H7 (cell line): ENCODE results near the gene LRP2BP. TPM values are rescaled to one million over a fixed set of nuclear protein-coding genes. Genes with fewer than 3 reads are reported as not detected.
A peak's percentile ranks its signal among the peaks of the same experiment; 100 is the strongest.

Experiments
- DNase-seq: peaks from one replicate; pipeline ENCODE4 v3.0.0; 2012
- H3K27me3 ChIP-seq: 2 replicates; pipeline ENCODE4 v1.6.0; 2011; ENCODE audit warnings: mild to moderate bottlenecking, low read length; ENCODE audit not compliant: control insufficient read depth, insufficient read depth
- H3K36me3 ChIP-seq: replicated peaks from 2 replicates; pipeline ENCODE4 v1.5.1; 2011; ENCODE audit warnings: low read length; ENCODE audit not compliant: control insufficient read depth, insufficient read depth
- H3K4me3 ChIP-seq: 2 replicates; pipeline ENCODE4 v1.5.1; 2011; ENCODE audit warnings: low read depth, mild to moderate bottlenecking, control low read depth, low read length, moderate library complexity; ENCODE audit not compliant: insufficient read depth
- total RNA-seq: library from RNA; depleted of rRNA; stranded (reverse); fragments of >200 nt; shearing (Covaris generic); gene quantifications from 2 replicates; pipeline ENCODE4 v1.2.3, GENCODE V29; 2014

The LRP2BP gene
- total RNA-seq, 1 experiment from 2014 or later, result 0.21 TPM

DNA sequence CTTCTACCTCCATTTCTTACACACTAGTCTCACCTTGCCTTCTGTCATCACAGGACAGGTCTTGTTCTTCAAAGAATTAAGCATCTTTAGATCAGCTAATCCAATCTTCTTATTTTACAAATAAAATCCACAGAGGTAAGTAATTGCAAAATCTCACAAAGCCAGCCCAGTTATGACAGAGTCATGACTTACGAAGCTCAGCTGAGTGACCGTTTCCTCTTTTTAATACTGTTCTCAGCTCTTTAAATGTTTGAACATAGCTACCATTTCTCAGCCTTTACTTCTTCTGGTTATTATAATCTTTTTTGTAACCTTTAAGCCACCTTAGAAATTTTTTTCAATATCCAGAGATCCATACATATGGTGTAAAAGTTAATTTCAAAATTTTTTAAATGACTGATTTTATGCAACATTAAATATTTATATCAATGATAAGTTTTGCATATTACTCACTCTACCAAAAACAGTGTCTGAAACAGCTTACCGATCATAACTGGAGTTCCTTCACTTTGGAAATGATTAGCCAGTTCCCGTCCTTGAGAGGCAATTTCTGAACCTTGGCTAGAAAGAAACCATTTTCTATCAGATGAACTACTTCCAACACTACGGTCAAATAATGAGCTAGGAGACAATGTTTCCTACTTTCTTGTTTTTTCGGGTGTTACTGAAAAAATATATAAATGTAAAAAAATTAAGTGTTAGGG lies 9.7 kb upstream of the LRP2BP start:
- Histone ChIP-seq H3K27me3 (no peaks in the 10 kb centered on the region), H3K4me3 (no peak overlapping the region), H3K36me3 (peaks cover 4% of the 10 kb centered on the region)
- no peak for DNase-seq

DNA sequence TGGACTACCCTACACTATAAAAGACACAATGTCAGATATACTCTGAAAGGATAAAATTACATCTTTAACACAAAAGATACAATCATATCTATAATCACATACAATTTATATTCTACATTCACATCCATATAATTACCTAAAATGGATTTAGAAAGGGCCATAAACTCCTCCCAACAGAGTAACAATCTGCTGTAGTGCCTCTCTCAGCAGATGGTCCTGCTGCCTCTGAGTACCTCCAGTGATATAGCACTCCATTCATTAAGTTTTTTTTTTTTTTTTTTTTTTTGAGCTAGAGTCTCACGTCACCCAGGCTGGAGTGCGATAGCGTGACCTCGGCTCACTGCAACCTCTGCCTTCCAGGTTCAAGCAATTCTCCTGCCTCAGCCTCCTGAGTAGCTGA lies 8.3 kb upstream of the LRP2BP start:
- peaks cover 2% of the 10 kb centered on the region; the same call in 1 of the 2 replicates for H3K36me3 ChIP-seq
- no peak for DNase-seq
- H3K4me3 ChIP-seq, result no peak overlapping the region
- H3K27me3 ChIP-seq, result no peaks in the 10 kb centered on the region

DNA sequence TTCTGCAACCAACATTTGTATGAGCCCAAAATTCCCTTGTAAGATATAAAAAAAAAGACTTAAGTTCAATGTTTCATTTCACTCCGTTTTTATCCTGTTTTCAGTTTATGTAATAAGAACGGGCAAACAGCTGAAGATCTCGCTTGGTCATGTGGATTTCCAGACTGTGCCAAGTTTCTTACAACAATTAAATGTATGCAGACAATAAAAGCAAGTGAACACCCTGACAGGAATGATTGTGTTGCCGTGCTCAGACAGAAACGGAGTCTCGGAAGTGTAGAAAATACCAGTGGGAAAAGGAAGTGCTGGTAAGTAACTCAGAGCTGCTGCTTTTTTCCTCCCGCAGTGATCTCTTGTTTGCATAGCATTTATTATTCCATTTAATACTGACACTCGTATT lies 3.7 kb upstream of the LRP2BP start:
- no peak overlapping the region for H3K4me3 ChIP-seq
- DNase-seq, result no peak

DNA sequence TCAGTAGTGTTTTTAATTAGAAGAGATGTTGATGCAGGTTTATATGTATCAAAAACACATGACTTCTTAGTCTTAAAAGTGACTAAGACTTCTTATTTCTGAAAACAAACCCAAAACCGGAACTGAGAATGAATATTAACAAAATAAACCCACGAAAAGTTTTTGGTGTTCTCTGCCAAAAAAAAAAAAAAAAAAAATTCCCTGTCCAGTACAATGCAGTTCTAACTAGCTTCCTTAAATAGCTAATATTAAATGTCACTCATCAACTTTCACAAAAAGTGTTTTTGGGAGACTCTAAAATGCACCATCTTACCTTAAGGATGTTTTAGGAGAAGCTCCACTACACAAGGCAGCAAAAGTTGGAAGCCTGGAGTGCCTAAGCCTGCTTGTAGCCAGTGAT lies 2.9 kb upstream of the LRP2BP start:
- DNase-seq, result no peak
- Histone ChIP-seq H3K27me3 (peaks cover 9% of the 10 kb centered on the region; the same call in 1 of the 2 replicates), H3K36me3 (peaks cover 2% of the 10 kb centered on the region; the same call in 1 of the 2 replicates), H3K4me3 (no peak overlapping the region)

More for the DNA sequence above, 3.7 kb upstream of the LRP2BP start:
- H3K27me3 ChIP-seq, result peaks cover 9% of the 10 kb centered on the region; the same call in 1 of the 2 replicates
- peaks cover 2% of the 10 kb centered on the region; the same call in 1 of the 2 replicates for H3K36me3 ChIP-seq

DNA sequence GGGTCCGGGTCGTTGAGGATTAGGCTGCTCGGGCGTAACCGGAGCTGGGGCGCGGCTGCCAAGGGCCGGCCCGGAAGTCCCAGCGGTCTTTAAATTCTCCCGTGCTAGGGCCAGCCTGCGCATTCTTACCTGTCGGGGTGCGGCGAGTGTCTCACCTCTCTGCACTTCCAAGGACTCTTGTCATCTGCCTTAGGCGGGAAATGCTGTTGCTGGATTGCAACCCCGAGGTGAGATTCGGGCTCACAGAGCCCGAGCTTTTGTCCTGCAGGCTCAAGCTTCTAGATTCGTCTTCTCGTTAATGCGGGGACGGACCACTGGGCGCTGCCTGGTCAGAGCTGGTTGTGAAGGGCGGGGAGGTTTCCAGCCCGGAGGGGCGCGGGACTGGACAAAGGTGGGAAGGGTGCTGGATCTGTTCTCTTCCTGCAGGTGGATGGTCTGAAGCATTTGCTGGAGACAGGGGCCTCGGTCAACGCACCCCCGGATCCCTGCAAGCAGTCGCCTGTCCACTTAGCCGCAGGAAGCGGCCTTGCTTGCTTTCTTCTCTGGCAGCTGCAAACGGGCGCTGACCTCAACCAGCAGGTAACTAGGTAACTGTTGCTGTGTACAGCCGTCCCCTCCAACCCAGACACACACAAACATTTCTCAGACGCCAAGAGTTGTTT lies 1.1 kb upstream of the LRP2BP start, which contains the start of gene ANKRD37:
ANKRD37 (plus strand) TSS at position 118 of the 662 bp plus-strand sequence; CDS start at position 201, 83 bp downstream.
- H3K36me3 ChIP-seq, result peaks cover 2% of the 10 kb centered on the region; the same call in 1 of the 2 replicates
- no peak for DNase-seq
- H3K27me3 ChIP-seq, result peaks cover 9% of the 10 kb centered on the region; the same call in 1 of the 2 replicates
- peak within 1 kb of the TSS; percentile 70 for H3K4me3 ChIP-seq

DNA sequence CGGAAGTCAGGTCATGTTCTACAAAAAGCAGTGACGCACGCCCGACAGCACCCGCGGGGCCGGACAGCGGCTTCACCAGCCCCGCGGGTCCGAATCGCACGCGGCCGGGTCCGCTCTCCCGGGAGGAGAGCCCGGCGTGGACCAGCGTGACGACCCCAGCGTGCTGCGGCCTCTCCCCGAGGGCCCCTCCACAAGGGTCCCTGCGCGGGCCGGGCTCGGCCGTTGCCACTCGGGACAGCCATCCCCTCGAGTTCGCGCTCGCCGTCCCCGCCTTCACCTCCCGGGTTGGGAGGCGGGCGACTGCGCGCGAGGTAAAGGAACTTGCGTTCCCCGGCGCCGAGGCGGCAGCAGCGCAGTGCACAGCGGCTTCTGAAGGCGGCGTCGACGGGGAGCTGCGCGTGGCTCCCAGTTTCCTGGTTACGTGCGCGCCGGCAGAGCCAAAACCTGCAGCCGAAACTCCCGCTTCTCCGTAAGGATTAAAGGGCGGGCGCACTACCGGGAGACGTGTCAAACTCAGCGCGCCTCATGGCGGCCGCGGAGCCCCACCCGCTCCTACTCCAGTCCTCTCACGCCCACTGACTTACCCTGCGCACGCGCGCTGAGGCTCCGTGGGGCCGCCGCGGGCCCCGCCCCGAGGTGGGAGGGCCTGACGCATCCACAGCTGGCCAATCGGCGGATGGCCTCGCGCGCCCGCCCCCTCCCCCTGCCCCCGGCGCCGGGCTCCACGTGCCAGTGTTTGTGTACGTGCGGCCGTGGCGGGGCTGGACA lies 416 bp upstream of the LRP2BP start:
- DNase-seq, result peak; percentile 98
- Histone ChIP-seq H3K36me3 (no peaks in the 10 kb centered on the region), H3K4me3 (peak overlapping the region; percentile 70), H3K27me3 (peaks cover 9% of the 10 kb centered on the region; the same call in 1 of the 2 replicates)

DNA sequence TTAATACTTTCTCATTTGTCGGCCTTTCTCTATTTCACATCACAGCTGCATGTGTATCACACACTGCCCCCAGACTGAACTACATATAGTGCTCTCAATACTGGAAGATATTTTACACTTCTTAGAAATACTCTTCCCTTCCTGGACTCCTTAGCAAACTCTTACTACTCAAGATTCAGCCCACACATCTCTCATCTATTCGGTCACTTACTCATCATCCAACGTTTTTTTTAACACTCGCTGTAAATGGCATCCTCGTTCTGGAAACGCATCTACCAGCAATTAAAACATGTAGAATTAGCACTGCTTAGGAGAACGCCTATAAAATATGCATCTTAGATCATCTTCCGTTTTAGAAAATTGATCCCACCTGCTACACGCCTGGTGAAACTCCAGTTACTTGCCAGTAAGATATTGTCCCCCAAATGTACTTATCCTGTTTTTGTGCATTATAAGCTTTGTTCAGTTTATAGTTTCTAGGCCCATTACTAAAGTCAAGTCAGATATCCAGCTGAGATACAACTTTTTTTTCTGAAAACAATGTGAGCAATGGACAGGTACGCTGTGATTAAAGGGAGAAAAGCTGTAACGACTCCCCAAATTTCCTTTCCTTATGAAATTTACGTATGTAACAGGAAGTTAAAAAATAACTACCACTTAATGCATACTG lies 1.0 kb downstream of the LRP2BP start:
- Histone ChIP-seq H3K27me3 (peaks cover 9% of the 10 kb centered on the region; the same call in 1 of the 2 replicates), H3K4me3 (no peak overlapping the region), H3K36me3 (no peaks in the 10 kb centered on the region)
- no peak for DNase-seq

DNA sequence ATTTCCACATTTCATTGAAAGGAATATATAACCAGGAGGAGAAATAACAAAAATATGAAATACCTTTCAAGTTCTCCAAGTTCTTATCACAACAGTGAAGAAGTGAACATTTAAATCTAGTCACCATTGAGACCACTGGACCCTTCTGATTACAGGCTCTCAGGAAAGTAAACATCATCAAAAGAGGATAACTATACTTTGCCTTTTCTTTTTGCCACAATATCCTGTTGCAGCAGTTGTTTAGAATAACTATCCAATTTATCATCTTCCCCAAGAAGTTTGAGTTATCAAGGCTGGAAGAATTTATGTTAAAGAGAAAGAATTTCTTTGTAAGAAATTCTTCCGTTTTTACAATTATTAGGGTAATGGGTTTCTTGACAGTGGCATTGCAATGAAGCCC lies 3.6 kb downstream of the LRP2BP start:
- no peak overlapping the region for H3K4me3 ChIP-seq
- peaks cover 9% of the 10 kb centered on the region; the same call in 1 of the 2 replicates for H3K27me3 ChIP-seq
- no peak for DNase-seq
- no peaks in the 10 kb centered on the region for H3K36me3 ChIP-seq

DNA sequence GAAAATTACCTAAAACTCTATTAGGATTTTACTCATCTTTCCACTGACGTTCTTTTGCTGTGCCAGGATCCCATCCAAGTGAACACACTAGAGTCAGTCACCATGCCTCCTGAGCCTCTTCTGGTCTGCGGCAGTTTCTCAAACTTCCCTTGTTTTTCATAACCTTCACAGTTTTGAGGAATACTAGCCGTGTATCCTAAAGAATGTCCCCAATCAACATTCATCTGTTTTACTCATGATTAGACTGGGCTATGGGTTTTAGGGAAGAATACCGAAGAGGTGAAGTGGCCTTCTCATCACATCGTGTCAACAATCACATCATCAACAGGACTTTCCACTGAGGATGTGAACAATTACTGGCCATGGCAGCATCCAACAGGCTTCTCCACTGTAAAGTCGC lies 4.8 kb downstream of the LRP2BP start:
- Histone ChIP-seq H3K36me3 (no peaks in the 10 kb centered on the region), H3K4me3 (no peak overlapping the region), H3K27me3 (peaks cover 7% of the 10 kb centered on the region; the same call in 1 of the 2 replicates)
- DNase-seq, result no peak

DNA sequence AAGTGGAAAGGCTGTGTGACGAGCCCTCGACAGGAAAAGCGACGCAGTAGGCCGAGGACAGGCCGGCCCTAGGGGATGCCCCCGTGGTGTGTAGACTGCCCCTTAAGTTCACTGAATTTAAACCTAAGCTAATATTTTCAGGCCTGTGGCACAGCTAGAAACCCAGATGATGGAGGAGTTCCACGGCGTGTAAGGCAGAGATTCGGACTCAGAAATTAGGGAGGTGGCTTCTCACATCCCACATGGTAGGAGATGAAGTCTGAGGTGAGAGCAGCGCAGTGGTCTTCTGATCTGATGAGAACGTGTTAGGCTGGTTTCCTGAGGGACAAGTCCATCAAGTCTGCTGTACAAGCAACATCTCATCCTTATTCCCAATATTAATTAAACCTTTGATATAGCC lies 7.8 kb downstream of the LRP2BP start:
- DNase-seq, result no peak
- H3K36me3 ChIP-seq, result no peaks in the 10 kb centered on the region
- no peak overlapping the region for H3K4me3 ChIP-seq
- no peaks in the 10 kb centered on the region for H3K27me3 ChIP-seq

DNA sequence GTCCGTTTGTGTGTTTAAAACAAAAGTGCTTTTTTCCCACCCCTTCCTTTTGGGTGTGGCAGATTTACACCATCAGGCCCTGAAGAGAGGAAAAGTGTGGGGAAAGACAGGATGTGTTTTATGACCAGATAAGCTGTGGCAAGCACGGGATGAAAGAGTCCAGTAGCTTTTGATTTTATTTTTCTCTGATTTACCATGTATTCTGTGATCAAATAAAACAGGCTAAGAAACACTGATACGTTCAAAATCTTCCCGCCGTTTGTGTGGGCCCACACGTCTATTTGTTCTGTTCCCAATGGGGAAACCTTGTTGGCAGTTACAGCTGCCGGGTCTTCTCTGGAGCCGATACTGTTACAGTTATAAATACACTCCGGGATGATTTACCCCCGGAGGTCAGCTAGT lies 10.8 kb downstream of the LRP2BP start:
- peak; percentile 27 for DNase-seq
- H3K27me3 ChIP-seq, result no peaks in the 10 kb centered on the region
- H3K36me3 ChIP-seq, result no peaks in the 10 kb centered on the region
- H3K4me3 ChIP-seq, result no peak overlapping the region

DNA sequence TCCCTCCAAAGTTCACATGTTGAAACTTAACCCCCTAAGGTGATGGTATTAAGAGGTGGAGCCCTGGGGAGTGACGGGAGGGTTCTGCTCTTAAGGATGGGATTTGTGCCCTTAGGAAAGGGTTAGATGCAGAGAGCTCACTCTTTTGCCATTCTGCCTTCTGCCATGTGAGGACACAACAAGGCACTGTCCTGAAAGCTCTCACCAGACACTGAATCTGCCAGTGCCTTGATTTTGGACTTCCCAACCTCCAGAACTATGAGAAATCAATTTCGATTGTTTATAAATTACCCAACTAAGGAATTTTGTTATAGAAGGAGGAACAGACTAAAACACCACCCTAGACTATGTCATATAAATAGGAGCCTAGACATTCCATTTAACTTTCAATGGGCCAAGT lies 11.7 kb downstream of the LRP2BP start:
- H3K27me3 ChIP-seq, result no peaks in the 10 kb centered on the region
- H3K36me3 ChIP-seq, result no peaks in the 10 kb centered on the region
- H3K4me3 ChIP-seq, result no peak overlapping the region
- DNase-seq, result no peak

DNA sequence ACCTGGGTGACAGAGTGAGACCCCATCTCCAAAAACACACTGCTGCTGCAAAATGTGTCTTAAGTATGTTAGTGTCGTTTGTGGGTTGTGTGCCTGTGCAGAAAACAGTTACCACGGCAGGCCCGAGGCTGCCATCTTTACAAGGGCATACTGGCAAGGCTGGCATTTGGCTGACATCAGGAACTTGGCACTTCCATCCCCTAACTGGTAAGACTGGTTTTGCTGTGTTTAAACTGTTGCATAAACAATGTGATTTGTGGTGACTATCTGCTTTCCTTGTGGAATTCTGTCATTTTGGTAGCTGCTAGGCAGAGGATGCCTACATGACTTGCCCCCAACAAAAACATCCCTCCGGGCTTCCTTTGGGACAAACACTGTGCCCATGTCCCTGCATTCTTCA lies 12.3 kb downstream of the LRP2BP start:
- Histone ChIP-seq H3K4me3 (no peak overlapping the region), H3K27me3 (no peaks in the 10 kb centered on the region)
- DNase-seq, result no peak

DNA sequence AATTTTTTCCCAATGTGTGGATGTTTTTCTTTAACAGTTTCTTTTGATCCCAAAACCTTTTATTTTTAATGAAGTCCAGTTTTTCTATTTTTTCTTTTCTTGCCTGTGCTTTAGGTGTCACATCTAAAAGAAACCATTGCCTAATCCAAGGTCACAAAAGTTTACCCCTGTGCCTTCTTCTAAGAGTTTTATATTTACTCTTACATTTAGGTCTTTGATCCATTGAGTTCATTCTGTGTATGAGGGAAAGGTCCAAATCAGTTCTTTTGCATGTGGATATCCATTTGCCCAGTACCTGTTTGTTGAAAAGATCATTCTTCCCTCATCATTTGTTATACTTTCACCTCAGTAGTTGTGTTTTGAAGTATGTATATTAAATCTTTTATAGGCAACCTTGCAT lies 13.0 kb downstream of the LRP2BP start:
- Histone ChIP-seq H3K36me3 (no peaks in the 10 kb centered on the region), H3K27me3 (no peaks in the 10 kb centered on the region), H3K4me3 (no peak overlapping the region)
- no peak for DNase-seq

More for the DNA sequence above, 12.3 kb downstream of the LRP2BP start:
- no peaks in the 10 kb centered on the region for H3K36me3 ChIP-seq
